OCI-LY1 (cell line): ENCODE data around the gene DIAPH2.

Experiments
- H2AFZ ChIP-seq: fragments of 200-600 bp; sonication (generic), shearing (Covaris generic); 2 replicates; pipeline ENCODE4 v1.6.0; 2014; ENCODE audit warnings: antibody characterized with exemption, mild to moderate bottlenecking, low read length
- H3F3A ChIP-seq: fragments of 200-600 bp; sonication (generic), shearing (Covaris generic); 2 replicates; pipeline ENCODE4 v1.6.0; 2014; ENCODE audit warnings: mild to moderate bottlenecking, antibody characterized with exemption, low read length, moderate library complexity; ENCODE audit not compliant: insufficient read depth
- H3K27ac ChIP-seq: fragments of 200-600 bp; sonication (generic); 2 replicates; pipeline ENCODE4 v1.5.1; 2014; ENCODE audit warnings: low read length, mixed run types, mild to moderate bottlenecking, low read depth; ENCODE audit not compliant: poor library complexity, severe bottlenecking
- H3K27me3 ChIP-seq: fragments of 200-600 bp; sonication (generic); 2 replicates; pipeline ENCODE4 v1.6.0; 2014; ENCODE audit warnings: antibody characterized with exemption, mild to moderate bottlenecking, low read length, moderate library complexity; ENCODE audit not compliant: insufficient read depth
- H3K36me3 ChIP-seq: fragments of 200-600 bp; sonication (generic); 2 replicates; pipeline ENCODE4 v1.6.1; 2014; ENCODE audit warnings: mild to moderate bottlenecking, antibody characterized with exemption, low read length, moderate library complexity, mixed read lengths; ENCODE audit not compliant: insufficient read depth
- H3K4me1 ChIP-seq: fragments of 200-600 bp; sonication (generic); 2 replicates; pipeline ENCODE4 v1.5.1; 2014; ENCODE audit warnings: mild to moderate bottlenecking, low read length, moderate library complexity; ENCODE audit not compliant: insufficient read depth, severe bottlenecking
- H3K4me2 ChIP-seq: fragments of 200-600 bp; sonication (generic), shearing (Covaris generic); 2 replicates; pipeline ENCODE4 v1.6.1; 2014; ENCODE audit warnings: low read length
- H3K4me3 ChIP-seq: fragments of 200-600 bp; sonication (generic); 2 replicates; pipeline ENCODE4 v1.5.1; 2014; ENCODE audit warnings: low read length, low read depth, mild to moderate bottlenecking, mixed read lengths; ENCODE audit not compliant: poor library complexity, severe bottlenecking
- H3K79me2 ChIP-seq: fragments of 200-600 bp; shearing (Covaris generic); 2 replicates; pipeline ENCODE4 v1.6.1; 2016; ENCODE audit warnings: mixed run types, low read length, mixed read lengths; ENCODE audit not compliant: insufficient read depth
- H3K9ac ChIP-seq: fragments of 200-600 bp; sonication (generic), shearing (Covaris generic); 2 replicates; pipeline ENCODE4 v1.6.1; 2014; ENCODE audit warnings: mild to moderate bottlenecking, low read length, mixed read lengths
- H3K9me2 ChIP-seq: fragments of 200-600 bp; sonication (generic), shearing (Covaris generic); 2 replicates; pipeline ENCODE4 v1.6.1; 2014; ENCODE audit warnings: low read depth, mild to moderate bottlenecking, low read length, mixed read lengths
- H3K9me3 ChIP-seq: fragments of 200-600 bp; shearing (Covaris generic); 2 replicates; pipeline ENCODE4 v1.6.1; 2014; ENCODE audit warnings: low read length, mixed read lengths
- H4K20me1 ChIP-seq: fragments of 200-600 bp; sonication (generic), shearing (Covaris generic); 2 replicates; pipeline ENCODE4 v1.6.0; 2016; ENCODE audit warnings: mild to moderate bottlenecking, low read length; ENCODE audit not compliant: insufficient read depth
- CTCF ChIP-seq: fragments of 200-600 bp; sonication (generic), shearing (Covaris generic); IDR thresholded peaks from 2 replicates; pipeline ENCODE4 v1.5.1; 2017; ENCODE audit warnings: mild to moderate bottlenecking, antibody characterized with exemption, low read length, moderate library complexity, mixed read lengths
- EZH2 ChIP-seq: fragments of 200-600 bp; sonication (generic), shearing (Covaris generic); IDR thresholded peaks from 2 replicates; pipeline ENCODE4 v1.8.0; 2017; ENCODE audit warnings: borderline replicate concordance, mixed run types, mild to moderate bottlenecking, antibody characterized with exemption, low read length, moderate library complexity, mixed read lengths

The DIAPH2 gene

GRCh38 chrX:96919672-96920071 is 235.0 kb downstream of the DIAPH2 start:
- Histone ChIP-seq H2AFZ (no peak overlapping the region), H3K9me3 (no peaks in the 10 kb centered on the region), H3K9me2 (no peaks in the 10 kb centered on the region), H3K4me1 (no peaks in the 10 kb centered on the region), H3K79me2 (no peaks in the 10 kb centered on the region), H3K4me2 (no peak overlapping the region), H3K36me3 (no peaks in the 10 kb centered on the region), H3K27me3 (no peaks in the 10 kb centered on the region), H3F3A (no peaks in the 10 kb centered on the region), H4K20me1 (no peaks in the 10 kb centered on the region), H3K4me3 (no peak overlapping the region), H3K27ac (no peak overlapping the region), H3K9ac (no peak overlapping the region)
- no peak for TF ChIP-seq CTCF
- no peak for TF ChIP-seq EZH2

GRCh38 chrX:96924581-96924980 is 239.9 kb downstream of the DIAPH2 start:
- Histone ChIP-seq H3F3A (no peaks in the 10 kb centered on the region), H3K4me1 (no peaks in the 10 kb centered on the region), H3K27me3 (no peaks in the 10 kb centered on the region), H3K9me3 (no peaks in the 10 kb centered on the region), H3K4me2 (no peak overlapping the region), H3K27ac (no peak overlapping the region), H3K9ac (no peak overlapping the region), H3K4me3 (no peak overlapping the region), H4K20me1 (no peaks in the 10 kb centered on the region), H3K9me2 (no peaks in the 10 kb centered on the region), H2AFZ (no peak overlapping the region), H3K79me2 (no peaks in the 10 kb centered on the region), H3K36me3 (no peaks in the 10 kb centered on the region)
- TF ChIP-seq CTCF = no peak
- no peak for TF ChIP-seq EZH2

GRCh38 chrX:96929036-96929435 is 244.4 kb downstream of the DIAPH2 start:
- no peaks in the 10 kb centered on the region for H4K20me1 ChIP-seq
- H3F3A ChIP-seq = no peaks in the 10 kb centered on the region
- no peaks in the 10 kb centered on the region for H3K27me3 ChIP-seq
- H3K27ac ChIP-seq = no peak overlapping the region
- H3K9me3 ChIP-seq = no peaks in the 10 kb centered on the region
- H3K79me2 ChIP-seq = no peaks in the 10 kb centered on the region
- H3K9ac ChIP-seq = no peak overlapping the region
- no peaks in the 10 kb centered on the region for H3K9me2 ChIP-seq
- no peak overlapping the region for H3K4me2 ChIP-seq
- H3K4me1 ChIP-seq = no peaks in the 10 kb centered on the region
- no peak overlapping the region for H3K4me3 ChIP-seq
- H2AFZ ChIP-seq = no peak overlapping the region
- peaks cover 3% of the 10 kb centered on the region; the same call in 1 of the 2 replicates for H3K36me3 ChIP-seq
- TF ChIP-seq EZH2 = no peak
- TF ChIP-seq CTCF = no peak
